ENCODE data around the gene BCL2L2.
A peak's percentile ranks its signal among the peaks of the same experiment; 100 is the strongest.

BCL2L2 gene

DNA sequence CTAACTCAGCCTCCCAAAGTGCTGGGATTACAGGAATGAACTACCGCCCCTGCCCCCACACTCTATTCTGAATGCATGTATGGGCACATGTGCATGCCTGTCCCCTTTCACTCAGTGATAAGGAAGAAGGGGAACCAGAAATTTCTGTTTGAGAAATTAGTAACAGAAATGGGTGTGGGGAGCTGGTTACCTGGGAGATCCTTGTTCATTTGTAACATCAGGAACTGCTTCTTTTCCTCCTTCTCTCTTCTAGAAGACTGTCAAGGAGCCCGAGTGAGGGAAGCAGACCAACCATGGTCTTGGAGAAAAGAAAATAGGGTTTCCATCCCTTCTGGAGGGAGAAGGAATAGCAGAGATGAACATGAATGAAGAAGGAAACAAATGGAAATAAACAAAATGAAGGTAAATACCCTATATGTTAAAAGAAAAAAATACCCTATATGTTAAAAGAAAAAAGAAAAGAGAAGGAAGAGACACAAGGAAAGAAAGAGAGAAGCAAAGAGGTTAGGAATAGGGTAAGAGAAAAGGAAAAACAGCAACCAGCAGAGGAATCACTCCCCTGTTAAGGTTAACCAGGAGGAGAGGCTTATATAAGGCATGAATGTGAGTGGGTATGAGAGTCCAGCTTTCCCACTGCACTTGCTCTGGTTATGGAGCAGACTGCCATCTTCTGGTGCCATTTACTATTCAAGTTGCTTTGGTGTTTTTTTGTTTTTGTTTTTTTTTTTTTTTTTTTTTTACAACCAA lies 7.2 kb upstream of the BCL2L2 start:
- H3K4me2 ChIP-seq (ENCODE audit: low read length): peak overlapping the region; percentile 78

GRCh38 chr14:23299986-23300686 lies 6.5 kb upstream of the BCL2L2 start:
- TF ChIP-seq EZH2phosphoT487 (IDR thresholded peaks at IDR 0.05; ENCODE audit: borderline replicate concordance, low read length) (no peak), CTCF (IDR thresholded peaks at IDR 0.05; ENCODE audit: low read depth, low read length, poor library complexity, severe bottlenecking) (no peak)
- Histone ChIP-seq H3K27me3 (ENCODE audit: control insufficient read depth, low read length) (no peaks in the 10 kb centered on the region), H3K79me2 (ENCODE audit: control insufficient read depth, low read length) (peaks cover 19% of the 10 kb centered on the region), H3K4me2 (ENCODE audit: low read length) (peak overlapping the region; percentile 78), H3F3A (ENCODE audit: control insufficient read depth, insufficient read depth) (peaks cover 21% of the 10 kb centered on the region), H3K4me1 (ENCODE audit: control insufficient read depth, low read length) (peaks cover 31% of the 10 kb centered on the region), H3K4me3 (ENCODE audit: low read length) (peak overlapping the region; percentile 83), H3K36me3 (ENCODE audit: control insufficient read depth, low read length) (peaks cover 47% of the 10 kb centered on the region), H3K9me3 (ENCODE audit: control insufficient read depth, insufficient read depth, low read length) (no peaks in the 10 kb centered on the region), H4K20me1 (ENCODE audit: control insufficient read depth, insufficient read depth, low read depth, low read length) (no peaks in the 10 kb centered on the region), H3K27ac (ENCODE audit: low read depth, low read length) (no peak overlapping the region), H3K9me2 (replicated peaks; ENCODE audit: control insufficient read depth, low read length) (no peaks in the 10 kb centered on the region)

More for the DNA sequence above, 7.2 kb upstream of the BCL2L2 start:
- Histone ChIP-seq H3K9me3 (ENCODE audit: control insufficient read depth, insufficient read depth, low read length) (no peaks in the 10 kb centered on the region), H3K27ac (ENCODE audit: low read depth, low read length) (no peak overlapping the region), H3K9me2 (replicated peaks; ENCODE audit: control insufficient read depth, low read length) (no peaks in the 10 kb centered on the region), H4K20me1 (ENCODE audit: control insufficient read depth, insufficient read depth, low read depth, low read length) (no peaks in the 10 kb centered on the region), H3K4me3 (ENCODE audit: low read length) (no peak overlapping the region), H3K4me1 (ENCODE audit: control insufficient read depth, low read length) (peaks cover 33% of the 10 kb centered on the region), H3F3A (ENCODE audit: control insufficient read depth, insufficient read depth) (peaks cover 17% of the 10 kb centered on the region), H3K27me3 (ENCODE audit: control insufficient read depth, low read length) (no peaks in the 10 kb centered on the region; the same call in 1 of the 2 replicates), H3K36me3 (ENCODE audit: control insufficient read depth, low read length) (peaks cover 47% of the 10 kb centered on the region), H3K79me2 (ENCODE audit: control insufficient read depth, low read length) (peaks cover 19% of the 10 kb centered on the region)
- TF ChIP-seq EZH2phosphoT487 (IDR thresholded peaks at IDR 0.05; ENCODE audit: borderline replicate concordance, low read length) (no peak), CTCF (IDR thresholded peaks at IDR 0.05; ENCODE audit: low read depth, low read length, poor library complexity, severe bottlenecking) (no peak)

DNA sequence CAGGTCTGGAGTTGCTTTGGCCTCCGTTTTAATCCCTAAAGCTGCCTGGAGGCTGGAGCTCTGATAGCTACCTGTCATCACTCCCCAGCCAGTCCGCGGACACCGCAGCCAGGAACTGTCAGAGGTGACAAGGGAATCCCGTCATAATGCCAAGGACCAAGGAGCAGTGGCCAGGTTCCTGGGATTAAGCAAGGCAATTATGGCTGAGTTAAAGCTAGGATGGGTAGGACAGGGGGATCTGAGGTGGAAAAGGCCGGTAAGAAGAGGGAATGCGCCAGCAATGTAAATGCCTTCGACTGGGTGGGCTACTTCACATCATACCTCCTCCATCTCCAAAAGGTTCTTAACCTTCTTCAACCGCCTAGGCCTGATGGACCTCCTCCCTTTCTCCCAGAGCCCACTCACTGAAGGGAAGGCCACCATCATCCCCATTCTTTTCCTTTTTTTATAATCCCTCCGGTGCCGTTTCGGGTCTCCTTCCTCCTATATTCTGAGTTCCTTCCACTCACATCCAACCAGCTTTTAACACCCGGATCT lies 5.9 kb upstream of the BCL2L2 start:
- Histone ChIP-seq H3F3A (ENCODE audit: control insufficient read depth, insufficient read depth) (peaks cover 15% of the 10 kb centered on the region), H3K79me2 (ENCODE audit: control insufficient read depth, low read length) (peaks cover 21% of the 10 kb centered on the region), H3K27me3 (ENCODE audit: control insufficient read depth, low read length) (no peaks in the 10 kb centered on the region), H3K4me1 (ENCODE audit: control insufficient read depth, low read length) (peaks cover 34% of the 10 kb centered on the region), H3K9me3 (ENCODE audit: control insufficient read depth, insufficient read depth, low read length) (no peaks in the 10 kb centered on the region), H3K9me2 (replicated peaks; ENCODE audit: control insufficient read depth, low read length) (no peaks in the 10 kb centered on the region), H3K4me3 (ENCODE audit: low read length) (peak overlapping the region; percentile 83), H3K36me3 (ENCODE audit: control insufficient read depth, low read length) (peaks cover 47% of the 10 kb centered on the region), H3K27ac (ENCODE audit: low read depth, low read length) (peak overlapping the region; percentile 5; the same call in 1 of the 2 replicates), H3K4me2 (ENCODE audit: low read length) (peak overlapping the region; percentile 78), H4K20me1 (ENCODE audit: control insufficient read depth, insufficient read depth, low read depth, low read length) (no peaks in the 10 kb centered on the region)
- TF ChIP-seq EZH2phosphoT487 (IDR thresholded peaks at IDR 0.05; ENCODE audit: borderline replicate concordance, low read length) (no peak), CTCF (IDR thresholded peaks at IDR 0.05; ENCODE audit: low read depth, low read length, poor library complexity, severe bottlenecking) (no peak)
